DMS153 (cell line): Measurements from ENCODE around the gene ZCCHC2.

Experiments used
- DNase-seq: peaks from one replicate; lab custom pipeline; 2025; lab: John Stamatoyannopoulos, UW

Gene ZCCHC2

DNA sequence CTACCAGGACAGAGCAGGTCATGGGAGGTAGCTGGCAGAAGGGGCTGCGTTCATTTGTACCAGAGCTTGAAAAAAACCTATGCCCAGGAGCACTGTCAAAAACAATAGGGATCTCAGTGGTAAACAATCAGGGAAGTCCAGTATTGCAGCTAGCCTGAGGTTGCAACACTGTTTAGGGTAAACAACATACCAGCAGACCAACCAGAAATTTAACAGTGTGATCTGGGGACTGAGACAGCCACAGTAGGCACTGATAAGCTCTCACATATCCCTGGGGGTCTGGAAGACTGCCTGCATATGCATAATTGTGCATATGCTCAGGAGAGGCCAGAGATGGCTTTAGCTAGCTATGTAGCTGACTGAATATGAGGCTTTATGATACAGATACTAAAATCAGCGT lies 12.0 kb upstream of the ZCCHC2 start:
- no peak for DNase-seq

DNA sequence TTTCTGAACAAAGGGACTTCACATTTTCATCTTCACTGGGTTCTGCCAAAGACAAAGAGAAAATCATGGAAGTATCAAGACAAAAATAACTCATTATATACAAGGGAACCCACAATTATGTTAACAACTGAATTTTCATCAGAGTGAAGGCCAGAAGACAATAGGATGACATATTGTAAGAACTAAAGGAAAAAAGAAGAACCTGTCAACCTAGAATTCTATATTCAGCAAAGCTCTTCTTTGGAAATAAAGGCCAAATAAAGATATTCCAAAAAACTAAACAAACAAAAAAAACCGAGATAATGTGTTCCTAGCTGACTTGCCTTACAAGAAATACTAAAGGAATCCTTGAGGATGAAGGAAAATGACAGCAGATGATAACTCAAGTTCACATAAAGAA lies 10.3 kb upstream of the ZCCHC2 start:
- DNase-seq: no peak

DNA sequence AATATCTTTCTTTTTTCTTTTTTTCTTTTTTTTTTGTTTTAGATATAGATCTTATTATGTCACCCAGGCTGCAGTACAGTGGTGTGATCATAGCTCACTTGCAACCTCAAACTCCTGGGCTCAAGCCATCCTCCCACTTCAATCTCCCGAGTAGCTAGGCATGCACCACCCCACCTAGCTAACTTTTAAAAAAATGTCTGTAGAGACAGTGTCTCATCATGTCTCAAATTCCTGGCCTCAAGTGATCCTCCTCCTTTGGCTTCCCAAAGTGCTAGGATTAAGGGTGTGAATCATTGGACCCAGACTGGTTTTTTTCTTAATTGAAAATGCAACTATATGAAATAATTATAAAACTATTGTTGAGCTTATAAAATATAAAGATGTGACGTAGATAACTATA lies 9.8 kb upstream of the ZCCHC2 start:
- no peak for DNase-seq

GRCh38 chr18:62514570-62514969 lies 8.3 kb upstream of the ZCCHC2 start:
- DNase-seq: no peak

- no peak for DNase-seq
Observed at GRCh38 chr18:62516242-62516641, 6.6 kb upstream of the ZCCHC2 start.

GRCh38 chr18:62518460-62519375 lies 4.1 kb upstream of the ZCCHC2 start:
- no peak for DNase-seq

GRCh38 chr18:62519684-62520083 lies 3.1 kb upstream of the ZCCHC2 start:
- DNase-seq: no peak

DNA sequence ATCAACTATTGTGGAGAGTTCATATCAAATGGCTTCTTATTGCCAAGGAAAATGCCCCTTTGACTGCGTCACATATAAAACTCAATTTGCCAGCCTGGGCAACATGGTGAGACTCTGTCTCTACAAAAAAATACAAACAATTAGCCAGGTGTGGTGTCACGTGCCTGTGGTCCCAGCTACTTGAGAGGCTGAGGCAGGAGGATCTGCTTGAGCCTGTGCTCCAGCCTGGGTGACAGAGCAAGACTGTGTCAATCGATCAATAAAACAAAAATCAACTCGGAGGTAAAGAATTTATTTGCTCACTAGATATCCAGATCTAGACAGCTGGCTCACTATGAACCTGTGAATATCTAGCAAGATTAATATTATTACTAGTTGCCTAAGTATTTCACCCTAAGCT lies 1.7 kb upstream of the ZCCHC2 start:
- DNase-seq: no peak

DNA sequence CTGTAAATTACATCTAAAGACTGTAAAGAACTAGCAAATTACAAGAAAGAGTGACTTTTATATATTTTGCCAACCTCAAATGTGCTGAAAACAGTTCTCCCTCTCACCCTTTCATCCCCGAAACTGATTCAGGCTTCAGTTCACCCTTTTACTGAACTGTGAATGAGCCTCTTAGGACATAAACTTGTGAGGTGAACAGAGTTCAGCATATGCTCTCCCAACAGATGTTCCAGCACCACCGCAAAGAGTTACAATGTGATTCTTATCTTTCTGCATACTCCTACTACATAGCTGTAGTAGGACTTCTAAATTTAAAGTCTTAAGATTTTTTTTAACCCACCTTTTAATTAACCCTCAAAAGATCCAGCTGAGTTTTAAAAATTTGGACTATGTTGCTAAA lies 1.2 kb upstream of the ZCCHC2 start:
- no peak for DNase-seq

DNA sequence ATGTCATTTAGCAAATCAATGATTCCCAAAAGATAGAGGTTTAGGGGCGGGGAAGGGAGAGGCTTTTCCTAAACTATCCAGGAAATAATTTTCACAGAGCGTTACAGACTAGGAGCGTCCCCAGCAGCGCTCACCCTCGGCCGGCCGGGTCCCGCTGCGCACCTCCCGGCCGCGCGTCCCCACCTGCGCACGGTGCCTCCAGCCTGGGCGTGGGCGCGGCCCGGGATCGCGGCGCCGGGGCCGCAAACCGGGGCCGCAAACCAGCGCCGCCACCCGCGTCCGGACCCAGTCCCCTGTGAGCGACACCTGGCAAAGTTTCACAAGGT lies 684 bp upstream of the ZCCHC2 start:
- DNase-seq: no peak

- peak; percentile 65 for DNase-seq
Observed at GRCh38 chr18:62523255-62523588, 397 bp downstream of the ZCCHC2 start.

GRCh38 chr18:62523631-62524439 lies 1.0 kb downstream of the ZCCHC2 start:
- DNase-seq: peak; percentile 6

- DNase-seq: peak; percentile 7
Observed at GRCh38 chr18:62524440-62525200, 1.8 kb downstream of the ZCCHC2 start.

- DNase-seq: no peak
Observed at GRCh38 chr18:62525608-62526007, 2.8 kb downstream of the ZCCHC2 start.

DNA sequence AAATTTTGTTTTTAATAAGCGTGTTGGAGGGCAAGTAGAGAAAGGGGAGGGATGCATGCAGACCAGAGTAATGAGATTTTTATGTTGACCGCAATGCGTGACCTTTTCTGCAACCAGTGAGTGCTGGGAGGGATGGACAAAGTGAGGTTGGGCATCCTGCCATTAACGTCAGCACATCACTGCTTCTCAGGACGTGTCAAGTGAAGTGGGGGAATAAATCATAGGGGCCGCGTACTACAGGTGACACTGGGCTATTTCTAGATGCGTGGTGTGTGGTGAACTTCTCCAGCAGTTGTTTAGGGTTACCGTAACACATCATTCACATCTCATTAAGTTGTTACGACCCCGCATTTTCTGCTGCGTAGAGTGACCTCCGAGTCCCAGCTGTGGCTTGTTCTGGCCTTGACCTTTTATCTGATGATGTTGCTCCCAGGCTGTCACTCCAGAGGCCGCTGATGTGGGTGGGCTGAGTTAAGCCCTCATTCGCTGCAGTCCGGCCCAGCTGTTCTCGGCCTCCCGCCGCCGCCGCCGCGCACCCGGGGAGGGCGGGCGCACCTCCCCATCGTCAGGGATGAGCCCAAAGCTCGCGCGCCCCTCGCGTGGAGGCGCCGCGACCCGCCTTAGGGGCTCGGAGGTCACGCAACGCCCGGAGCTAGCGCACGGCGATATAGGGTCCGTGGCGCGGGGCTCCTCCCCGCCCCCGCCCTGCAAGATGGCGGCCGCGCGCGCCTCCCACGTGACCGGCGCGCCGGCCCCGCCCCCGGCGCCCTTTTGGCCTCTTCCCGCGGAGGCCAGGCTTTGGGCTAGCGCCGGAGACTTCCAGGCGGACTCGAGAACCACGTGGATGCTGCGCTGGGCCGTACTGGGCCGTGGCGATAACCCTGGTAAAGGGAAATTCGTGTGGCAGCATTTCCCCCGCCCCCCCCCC lies 3.5 kb downstream of the ZCCHC2 start:
- DNase-seq: peak; percentile 71

- no peak for DNase-seq
Observed at GRCh38 chr18:62529597-62529996, 6.8 kb downstream of the ZCCHC2 start.

GRCh38 chr18:62531078-62531477 lies 8.3 kb downstream of the ZCCHC2 start:
- no peak for DNase-seq

DNA sequence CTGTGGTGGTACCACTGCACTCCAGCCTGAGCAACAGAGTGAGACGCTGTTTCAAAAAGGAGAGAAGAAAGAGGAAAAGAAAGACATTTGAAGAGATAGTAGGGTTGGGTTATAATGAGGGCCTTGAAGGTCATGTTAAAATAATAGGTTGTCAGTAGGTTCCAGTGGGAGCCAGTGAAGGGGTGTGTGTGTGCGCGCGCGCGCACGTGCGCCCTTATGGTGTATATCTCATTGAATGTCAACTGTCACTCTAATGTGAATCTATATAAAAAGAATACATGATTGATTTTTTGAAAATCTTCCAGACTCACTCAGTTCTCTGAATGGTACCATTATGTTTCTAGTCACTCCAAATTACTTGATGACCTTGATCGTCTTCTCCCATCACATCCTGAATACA lies 9.1 kb downstream of the ZCCHC2 start:
- no peak for DNase-seq

GRCh38 chr18:62536005-62536404 lies 13.2 kb downstream of the ZCCHC2 start:
- DNase-seq: no peak

GRCh38 chr18:62537042-62537894 lies 14.4 kb downstream of the ZCCHC2 start:
- no peak for DNase-seq

DNA sequence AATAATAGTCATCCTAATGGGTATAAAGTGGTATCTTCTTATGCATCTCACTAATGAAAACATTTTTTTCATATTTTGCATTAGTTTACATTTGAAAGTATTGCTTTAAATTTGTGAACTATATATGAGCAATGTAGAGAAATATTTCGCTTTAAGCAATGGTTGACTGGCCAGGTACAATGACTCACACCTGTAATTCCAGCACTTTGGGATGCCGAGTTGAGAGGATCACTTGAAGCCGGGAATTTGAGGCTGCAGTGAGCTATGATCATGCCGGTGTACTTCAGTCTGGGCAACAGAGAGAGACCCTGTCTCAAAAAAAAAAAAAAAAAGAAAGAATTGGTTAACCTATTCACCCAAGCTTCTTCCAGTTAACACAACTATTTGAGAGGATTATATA lies 15.1 kb downstream of the ZCCHC2 start:
- no peak for DNase-seq
